Muscle layer of colon (tissue), 2 donors: ENCODE measurements around the gene MSH3.
"Not testable (repeated sequence)": the region's sequence is repeated elsewhere in the genome, so short reads cannot be mapped to it uniquely, and the experiment has no call there.

Source experiments
- H3K27ac ChIP-seq: one replicate; pipeline ENCODE4 v1.7.0; 2013; ENCODE audit warnings: low read depth, mild to moderate bottlenecking, low read length, moderate library complexity
- H3K27me3 ChIP-seq, 2 donors: one replicate each; pipeline ENCODE4 v1.7.0; 2013; ENCODE audit warnings: low read length in 2 of 2, mild to moderate bottlenecking in 2 of 2; ENCODE audit not compliant: insufficient read depth in 2 of 2, control insufficient read depth in 1 of 2
- H3K36me3 ChIP-seq: one replicate; pipeline ENCODE4 v1.7.0; 2013; ENCODE audit warnings: mild to moderate bottlenecking, low read length; ENCODE audit not compliant: insufficient read depth
- H3K4me1 ChIP-seq: one replicate; pipeline ENCODE4 v1.7.0; 2013; ENCODE audit warnings: mild to moderate bottlenecking, low read length; ENCODE audit not compliant: insufficient read depth
- H3K4me3 ChIP-seq, 2 donors: one replicate each; pipeline ENCODE4 v1.7.0; 2013; ENCODE audit warnings: low read length in 2 of 2, low read depth in 1 of 2, mild to moderate bottlenecking in 1 of 2, moderate library complexity in 1 of 2
- H3K9ac ChIP-seq: one replicate; pipeline ENCODE4 v1.7.0; 2013; ENCODE audit warnings: low read length
- H3K9me3 ChIP-seq: one replicate; pipeline ENCODE4 v1.7.0; 2013; ENCODE audit warnings: mild to moderate bottlenecking, low read length
- donor health status: abdominal sarcoma.
- donor health status: Adenocarcinoma of cecum.

The MSH3 gene

DNA sequence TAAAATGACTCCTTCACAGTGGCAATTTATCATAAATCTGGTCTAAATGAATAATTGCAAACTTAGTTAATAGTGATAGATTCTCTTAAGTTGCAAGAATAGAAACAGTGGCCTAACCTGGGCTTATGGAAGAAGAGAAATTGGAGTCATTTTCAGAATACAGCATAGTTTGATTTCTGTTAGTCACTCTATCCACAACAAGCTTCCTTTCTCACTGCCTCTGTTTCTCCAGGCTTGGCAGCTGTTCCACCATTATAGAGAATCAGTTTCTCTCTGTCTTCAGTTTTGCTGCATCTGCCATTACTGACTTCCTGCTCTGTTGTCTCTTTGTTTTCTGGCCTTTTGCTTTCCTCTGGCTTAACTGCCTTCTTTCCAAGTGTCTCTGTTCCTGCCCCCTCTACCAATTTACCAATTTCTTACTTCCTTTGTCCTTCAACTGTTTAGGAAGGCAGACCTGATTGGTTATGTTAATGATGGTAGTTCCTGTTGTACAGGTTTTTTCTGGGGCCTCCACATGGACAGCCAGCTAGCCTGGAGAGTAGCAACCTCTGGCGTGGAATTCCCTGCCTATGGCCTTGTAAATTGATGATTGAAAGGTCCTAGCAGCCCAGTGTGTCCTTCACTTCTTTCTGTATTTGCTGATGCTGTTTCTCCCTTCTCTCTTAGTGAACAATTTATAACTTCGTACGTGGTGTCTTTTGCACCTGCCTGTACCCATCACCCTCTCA lies 229.8 kb downstream of the MSH3 start:
- Histone ChIP-seq H3K27me3 (no peaks in the 10 kb centered on the region), H3K4me3 (no peak overlapping the region), H3K9ac (no peak overlapping the region), H3K27ac (no peak overlapping the region), H3K36me3 (no peaks in the 10 kb centered on the region), H3K4me1 (no peaks in the 10 kb centered on the region), H3K9me3 (no peaks in the 10 kb centered on the region)

DNA sequence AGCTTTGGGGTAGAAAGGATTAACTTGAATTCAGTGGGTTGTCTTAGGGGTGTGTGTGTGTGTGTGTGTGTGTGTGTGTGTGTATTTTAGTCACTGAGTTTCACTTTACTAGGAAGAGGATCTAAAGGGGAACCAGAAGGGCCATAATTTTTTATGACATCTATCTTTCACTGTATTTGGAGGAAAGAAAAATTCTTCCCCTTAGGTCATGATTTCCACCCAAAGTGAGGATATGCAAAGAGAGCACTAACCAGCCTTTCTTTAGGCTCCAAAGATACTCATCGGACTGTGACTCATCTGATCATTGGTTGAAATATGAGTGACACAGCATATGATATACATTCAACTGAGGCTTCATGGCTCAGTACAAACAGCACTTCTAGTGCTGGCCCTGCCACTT lies 230.5 kb downstream of the MSH3 start:
- H3K9ac ChIP-seq = no peak overlapping the region
- no peak overlapping the region for H3K4me3 ChIP-seq
- no peaks in the 10 kb centered on the region for H3K9me3 ChIP-seq
- no peaks in the 10 kb centered on the region for H3K36me3 ChIP-seq
- H3K4me1 ChIP-seq = no peaks in the 10 kb centered on the region
- H3K27me3 ChIP-seq = no peaks in the 10 kb centered on the region
- no peak overlapping the region for H3K27ac ChIP-seq

DNA sequence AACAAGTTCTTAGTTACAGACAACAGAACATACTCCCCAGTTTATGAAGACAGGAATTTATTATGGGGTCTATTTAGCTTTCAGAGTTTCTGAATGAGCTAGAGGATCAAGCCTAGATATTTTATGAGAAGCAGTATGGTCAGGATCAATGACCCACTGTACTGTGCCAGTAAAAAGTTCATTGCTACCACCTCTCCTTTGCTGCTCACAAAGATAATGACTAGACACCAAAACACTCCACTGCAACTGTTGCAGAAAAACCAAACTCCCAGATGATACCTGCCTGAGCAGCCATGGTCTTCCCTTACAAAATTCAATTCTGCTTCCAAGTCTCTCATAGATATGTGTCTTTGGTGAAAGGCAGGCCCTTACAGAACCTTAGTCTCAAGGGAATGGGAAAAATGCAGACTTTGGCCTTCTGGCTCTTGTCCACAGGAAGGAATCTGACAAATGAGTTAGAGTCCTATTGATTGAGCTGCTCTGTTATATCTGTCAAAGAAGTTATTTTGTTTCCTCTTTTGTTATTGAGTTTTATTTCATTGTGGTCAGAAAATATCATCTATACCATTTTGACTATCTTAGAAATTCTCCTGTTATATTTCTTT lies 231.0 kb downstream of the MSH3 start:
- no peak overlapping the region for H3K4me3 ChIP-seq
- H3K27ac ChIP-seq = no peak overlapping the region
- no peaks in the 10 kb centered on the region for H3K9me3 ChIP-seq
- no peak overlapping the region for H3K9ac ChIP-seq
- no peaks in the 10 kb centered on the region for H3K4me1 ChIP-seq
- H3K27me3 ChIP-seq = no peaks in the 10 kb centered on the region
- H3K36me3 ChIP-seq = no peaks in the 10 kb centered on the region

DNA sequence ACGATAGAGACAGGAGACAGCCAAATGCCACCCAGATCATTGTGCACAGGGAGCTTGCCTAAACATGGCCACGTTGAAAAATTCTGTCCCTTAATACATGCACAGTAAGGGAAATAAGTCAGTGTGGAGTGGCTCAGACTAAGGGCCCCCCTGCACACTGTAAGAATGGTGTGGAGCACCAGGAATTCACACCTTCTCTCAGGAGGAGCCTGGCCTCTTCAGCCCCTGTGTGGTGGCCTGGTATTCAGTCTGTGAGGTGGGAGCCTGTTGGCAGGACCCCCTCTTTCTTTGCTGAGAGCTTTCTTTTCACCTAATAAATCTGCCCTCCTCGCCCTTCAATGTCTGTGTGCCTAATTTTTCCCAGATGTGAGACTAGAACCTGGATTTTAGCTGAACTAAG lies 239.6 kb downstream of the MSH3 start:
- Histone ChIP-seq H3K4me1 (no peaks in the 10 kb centered on the region), H3K4me3 (no peak overlapping the region), H3K36me3 (peaks cover 8% of the 10 kb centered on the region), H3K27ac (no peak overlapping the region), H3K9ac (no peak overlapping the region), H3K9me3 (no peaks in the 10 kb centered on the region), H3K27me3 (no peaks in the 10 kb centered on the region)

DNA sequence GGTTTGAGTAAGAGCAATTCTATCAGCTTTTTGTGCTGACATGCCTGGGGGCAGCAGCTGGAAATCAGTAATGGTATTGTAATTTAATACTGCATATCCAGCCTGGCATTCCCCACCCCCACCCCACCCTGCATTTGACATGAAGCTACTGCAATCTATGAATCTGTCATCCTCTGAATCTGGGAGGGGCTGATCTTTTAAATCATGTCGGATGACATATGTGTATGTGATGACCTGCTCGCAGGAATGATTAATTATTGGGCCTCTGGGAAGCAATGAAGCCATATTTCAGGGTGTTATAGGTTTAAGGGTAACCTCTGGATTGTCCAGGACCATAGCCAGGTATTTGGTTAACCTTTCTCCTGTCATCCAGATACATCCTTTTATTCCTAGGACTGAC lies 241.1 kb downstream of the MSH3 start:
- H3K9me3 ChIP-seq = no peaks in the 10 kb centered on the region
- no peaks in the 10 kb centered on the region for H3K4me1 ChIP-seq
- no peak overlapping the region for H3K4me3 ChIP-seq
- no peak overlapping the region for H3K27ac ChIP-seq
- peaks cover 8% of the 10 kb centered on the region for H3K36me3 ChIP-seq
- no peak overlapping the region for H3K9ac ChIP-seq
- no peaks in the 10 kb centered on the region for H3K27me3 ChIP-seq

DNA sequence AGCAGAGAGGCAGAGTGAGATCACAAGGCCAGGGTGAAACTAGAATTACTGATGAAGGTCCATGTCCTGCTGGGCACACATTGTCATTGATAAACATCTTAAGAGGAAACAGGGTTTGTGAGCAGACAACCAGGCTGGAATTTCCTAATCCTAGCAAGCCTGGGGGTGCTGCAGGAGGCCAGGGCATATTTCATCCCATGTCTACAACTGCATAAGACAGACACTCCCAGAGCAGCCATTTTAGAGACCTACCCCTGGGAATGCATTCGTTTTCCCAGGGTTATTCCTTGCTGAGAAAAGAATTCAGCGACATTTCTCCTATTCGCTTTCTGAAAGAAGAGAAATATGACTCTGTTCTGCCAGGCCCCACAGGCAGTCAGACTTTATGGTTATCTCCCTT lies 248.2 kb downstream of the MSH3 start:
- not testable (repeated sequence) for H3K9me3 ChIP-seq, H3K27me3 ChIP-seq, H3K9ac ChIP-seq, H3K4me3 ChIP-seq, H3K4me1 ChIP-seq, H3K36me3 ChIP-seq, H3K27ac ChIP-seq

DNA sequence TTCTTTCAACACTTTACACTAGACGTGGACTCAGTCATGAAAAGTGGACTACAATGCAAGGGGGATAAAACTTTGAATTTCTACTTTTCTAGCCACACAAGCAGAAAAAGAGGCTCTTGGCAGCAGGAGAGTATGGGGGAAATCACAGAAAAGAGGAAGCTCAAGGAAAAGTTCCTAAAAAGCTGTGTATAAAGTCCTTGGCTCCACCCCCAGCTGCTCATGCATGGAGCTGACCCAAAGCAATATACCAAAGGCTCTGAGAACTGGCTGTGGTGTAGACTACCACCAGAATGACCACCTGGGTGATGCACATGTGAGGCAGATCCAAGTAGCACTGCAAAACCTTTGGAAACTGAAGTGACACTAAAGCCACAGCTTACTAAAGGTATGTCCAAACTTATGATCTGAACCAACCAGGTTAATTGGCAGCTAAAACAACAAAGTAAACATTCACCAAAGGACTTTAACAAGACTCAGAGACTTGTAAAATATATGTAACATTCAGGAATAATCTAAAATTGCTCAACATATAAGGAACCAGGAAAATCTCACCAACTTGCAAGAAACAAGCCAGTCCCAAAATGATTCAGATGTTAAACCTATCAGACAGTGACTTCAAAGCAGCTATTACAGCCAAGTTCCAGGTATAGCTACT lies 250.2 kb downstream of the MSH3 start:
- no peaks in the 10 kb centered on the region for H3K4me1 ChIP-seq
- H3K27me3 ChIP-seq = no peaks in the 10 kb centered on the region
- no peak overlapping the region for H3K27ac ChIP-seq
- no peaks in the 10 kb centered on the region for H3K9me3 ChIP-seq
- no peak overlapping the region for H3K9ac ChIP-seq
- no peak overlapping the region for H3K4me3 ChIP-seq
- H3K36me3 ChIP-seq = no peaks in the 10 kb centered on the region

DNA sequence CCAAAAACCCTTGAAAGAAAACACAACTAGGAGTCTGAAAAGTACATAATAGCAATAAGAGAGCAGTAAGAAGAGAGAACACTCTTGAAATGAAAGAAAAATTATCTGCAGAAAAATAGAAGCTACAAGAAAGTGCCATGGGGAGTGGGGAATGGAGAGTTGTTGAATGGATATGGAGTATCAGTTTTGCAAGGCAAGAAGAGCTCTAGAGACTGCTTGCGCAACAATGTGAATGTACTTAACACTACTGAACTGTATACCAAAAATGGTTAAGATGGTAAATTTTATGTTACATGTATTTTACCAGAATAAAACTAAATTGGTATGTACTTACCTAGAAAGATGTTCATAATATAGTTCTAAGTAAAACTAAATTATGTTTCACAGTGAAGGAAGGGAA lies 251.0 kb downstream of the MSH3 start:
- Histone ChIP-seq H3K9me3 (no peaks in the 10 kb centered on the region), H3K4me1 (no peaks in the 10 kb centered on the region), H3K27ac (no peak overlapping the region), H3K27me3 (no peaks in the 10 kb centered on the region), H3K9ac (no peak overlapping the region), H3K4me3 (no peak overlapping the region), H3K36me3 (no peaks in the 10 kb centered on the region)

DNA sequence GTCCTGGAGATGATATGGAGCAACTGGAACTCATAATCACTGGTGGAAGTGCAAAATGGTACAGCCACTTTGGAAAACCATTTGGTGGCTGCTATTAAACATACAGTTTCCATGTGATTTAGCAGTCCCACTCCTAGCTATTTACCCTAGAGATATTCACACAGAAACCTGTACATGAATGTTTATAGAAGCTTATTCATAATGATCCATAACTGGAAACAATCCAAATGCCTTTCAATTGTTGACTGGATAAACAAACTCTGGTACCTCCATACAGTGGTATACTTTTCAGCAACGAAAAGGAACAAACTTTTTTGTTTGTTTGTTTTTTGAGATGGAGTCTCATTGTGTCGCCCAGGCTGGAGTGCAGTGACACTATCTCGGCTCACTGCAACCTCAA lies 258.0 kb downstream of the MSH3 start:
- Histone ChIP-seq H3K4me1 (no peaks in the 10 kb centered on the region), H3K9me3 (no peaks in the 10 kb centered on the region), H3K9ac (no peak overlapping the region), H3K36me3 (no peaks in the 10 kb centered on the region), H3K27ac (no peak overlapping the region), H3K27me3 (no peaks in the 10 kb centered on the region), H3K4me3 (no peak overlapping the region)

DNA sequence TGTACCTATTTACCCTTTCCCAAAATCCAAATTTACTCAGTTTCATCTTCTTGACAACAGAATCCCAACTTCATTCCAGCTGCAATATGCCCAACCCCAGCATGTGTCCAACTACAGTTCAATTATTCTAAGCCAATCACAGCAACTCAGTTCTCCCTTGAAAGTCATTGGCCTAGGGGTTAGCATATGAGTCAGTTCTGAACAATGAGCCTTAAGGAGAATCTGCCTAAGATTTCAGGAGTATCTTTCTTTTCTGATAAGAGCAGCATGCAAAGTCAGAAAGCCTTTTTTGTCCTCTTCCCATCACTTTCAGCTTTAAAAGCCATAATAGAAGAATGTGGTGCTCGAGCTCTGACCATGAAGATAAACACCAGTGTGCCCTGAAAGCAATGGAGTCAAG lies 261.3 kb downstream of the MSH3 start:
- Histone ChIP-seq H3K27ac (no peak overlapping the region), H3K27me3 (no peaks in the 10 kb centered on the region), H3K36me3 (no peaks in the 10 kb centered on the region), H3K4me1 (no peaks in the 10 kb centered on the region), H3K4me3 (no peak overlapping the region), H3K9me3 (no peaks in the 10 kb centered on the region), H3K9ac (no peak overlapping the region)

DNA sequence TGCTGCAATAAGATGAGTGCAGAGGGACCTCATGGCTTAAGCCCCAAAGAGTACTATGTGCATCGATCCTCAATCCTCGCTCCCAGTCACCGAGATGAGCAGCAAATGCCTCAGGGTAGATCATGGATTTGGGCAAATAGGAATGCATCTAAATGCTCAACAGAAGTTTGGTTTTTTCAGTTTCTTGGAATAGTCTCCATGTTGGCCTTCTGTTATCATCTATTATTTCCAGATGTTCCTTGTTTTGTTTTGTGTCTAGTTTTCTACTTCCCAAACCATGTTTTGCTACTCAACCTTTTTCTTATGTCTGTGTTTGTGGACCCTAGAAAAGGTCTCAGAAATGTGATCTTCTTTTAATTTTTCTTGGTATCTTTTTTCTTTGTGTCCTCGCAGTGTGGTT lies 262.2 kb downstream of the MSH3 start:
- no peaks in the 10 kb centered on the region for H3K36me3 ChIP-seq
- H3K27me3 ChIP-seq = no peaks in the 10 kb centered on the region
- no peak overlapping the region for H3K9ac ChIP-seq
- no peaks in the 10 kb centered on the region for H3K9me3 ChIP-seq
- no peak overlapping the region for H3K27ac ChIP-seq
- no peak overlapping the region for H3K4me3 ChIP-seq
- H3K4me1 ChIP-seq = no peaks in the 10 kb centered on the region

DNA sequence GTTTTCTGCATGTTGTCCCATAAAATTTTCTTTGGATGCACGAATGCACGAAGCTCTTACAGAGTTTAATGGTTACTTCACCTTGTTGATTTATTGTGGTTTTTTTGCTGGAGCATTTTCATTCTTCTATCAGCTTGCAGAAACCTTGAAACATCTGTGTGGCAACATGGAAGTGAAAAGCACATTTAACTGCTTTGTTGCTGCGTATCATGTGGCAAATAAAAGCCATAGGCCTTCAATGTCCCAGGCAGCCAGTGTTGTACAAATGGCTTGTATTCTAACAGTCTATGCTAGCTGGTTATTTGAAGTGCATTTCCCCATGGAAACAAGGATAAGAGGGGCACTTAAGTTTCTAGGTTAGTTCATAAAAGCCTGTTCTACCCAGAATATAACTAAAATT lies 263.2 kb downstream of the MSH3 start:
- H3K36me3 ChIP-seq = no peaks in the 10 kb centered on the region
- H3K9ac ChIP-seq = no peak overlapping the region
- H3K4me3 ChIP-seq = no peak overlapping the region
- no peaks in the 10 kb centered on the region for H3K27me3 ChIP-seq
- no peak overlapping the region for H3K27ac ChIP-seq
- H3K4me1 ChIP-seq = no peaks in the 10 kb centered on the region
- H3K9me3 ChIP-seq = no peaks in the 10 kb centered on the region
